ENCODE data around the gene PNISR.

Gene PNISR

GRCh38 chr6:99407076-99407475, 18.0 kb downstream of the PNISR start:
- Histone ChIP-seq H3K4me3 (ENCODE audit: low read depth in 1 of 2, low read length in 1 of 2) (no peak overlapping the region), H3K4me1 (ENCODE audit: control insufficient read depth in 1 of 2, insufficient read depth in 1 of 2, low read depth in 1 of 2, low read length in 1 of 2) (no peaks in the 10 kb centered on the region), H3K36me3 (peaks cover 100% of the 10 kb centered on the region), H3K27me3 (no peaks in the 10 kb centered on the region), H3K9me3 (no peaks in the 10 kb centered on the region), H3K27ac (no peak overlapping the region)
- no peak for TF ChIP-seq CTCF (IDR thresholded peaks at IDR 0.05)

GRCh38 chr6:99402448-99402847, 22.7 kb downstream of the PNISR start:
- H3K36me3 ChIP-seq = peaks cover 100% of the 10 kb centered on the region
- no peak for TF ChIP-seq CTCF (IDR thresholded peaks at IDR 0.05)
- no peaks in the 10 kb centered on the region for H3K27me3 ChIP-seq
- H3K4me3 ChIP-seq (ENCODE audit: low read depth in 1 of 2, low read length in 1 of 2) = no peak overlapping the region
- peak overlapping the region; percentile 37 for H3K27ac ChIP-seq
- no peaks in the 10 kb centered on the region for H3K9me3 ChIP-seq
- no peaks in the 10 kb centered on the region for H3K4me1 ChIP-seq (ENCODE audit: control insufficient read depth in 1 of 2, insufficient read depth in 1 of 2, low read depth in 1 of 2, low read length in 1 of 2)

- Histone ChIP-seq H3K4me3 (ENCODE audit: low read depth in 1 of 2, low read length in 1 of 2) (no peak overlapping the region), H3K27ac (no peak overlapping the region), H3K9me3 (no peaks in the 10 kb centered on the region), H3K27me3 (no peaks in the 10 kb centered on the region), H3K4me1 (ENCODE audit: control insufficient read depth in 1 of 2, insufficient read depth in 1 of 2, low read depth in 1 of 2, low read length in 1 of 2) (peaks cover 3 to 5% of the 10 kb centered on the region in 2 experiments), H3K36me3 (peaks cover 55% of the 10 kb centered on the region)
- TF ChIP-seq CTCF (IDR thresholded peaks at IDR 0.05) = no peak
These were observed 27.8 kb downstream of the PNISR start for GRCh38 chr6:99397287-99397686.

GRCh38 chr6:99393698-99394531, 31.2 kb downstream of the PNISR start, which contains the start of gene COQ3:
Gene COQ3 (minus strand): TSS chr6:99394195. CDS start chr6:99394179, 16 bp downstream.
- H3K9me3 ChIP-seq = no peaks in the 10 kb centered on the region
- no peaks in the 10 kb centered on the region for H3K27me3 ChIP-seq
- no peak within 1 kb of the TSS for H3K27ac ChIP-seq
- H3K4me3 ChIP-seq (ENCODE audit: low read depth in 1 of 2, low read length in 1 of 2) = peak within 1 kb of the TSS; percentile 57 to 64
- H3K36me3 ChIP-seq = peaks cover 21% of the 10 kb centered on the region
- peaks cover 3 to 5% of the 10 kb centered on the region in 2 experiments for H3K4me1 ChIP-seq (ENCODE audit: control insufficient read depth in 1 of 2, insufficient read depth in 1 of 2, low read depth in 1 of 2, low read length in 1 of 2)
- TF ChIP-seq CTCF (IDR thresholded peaks at IDR 0.05) = no peak

GRCh38 chr6:99393366-99393697, 31.8 kb downstream of the PNISR start:
- Histone ChIP-seq H3K36me3 (peaks cover 15% of the 10 kb centered on the region), H3K27me3 (no peaks in the 10 kb centered on the region), H3K9me3 (no peaks in the 10 kb centered on the region), H3K4me3 (ENCODE audit: low read depth in 1 of 2, low read length in 1 of 2) (peak overlapping the region; percentile 57 to 64), H3K27ac (no peak overlapping the region), H3K4me1 (ENCODE audit: control insufficient read depth in 1 of 2, insufficient read depth in 1 of 2, low read depth in 1 of 2, low read length in 1 of 2) (peaks cover 3 to 5% of the 10 kb centered on the region in 2 experiments)
- no peak for TF ChIP-seq CTCF (IDR thresholded peaks at IDR 0.05)
